ENCODE results near the gene HYAL4. TPM values are rescaled to one million over a fixed set of nuclear protein-coding genes. Genes with fewer than 3 reads are reported as not detected.
A peak's percentile ranks its signal among the peaks of the same experiment; 100 is the strongest.
"Not testable (repeated sequence)": the region's sequence is repeated elsewhere in the genome, so short reads cannot be mapped to it uniquely, and the experiment has no call there.

The HYAL4 gene
- total and polyA plus RNA-seq, 8 donors = 0.78 TPM; not detected in 7

- H3K27me3 ChIP-seq = no peaks in the 10 kb centered on the region
- no peaks in the 10 kb centered on the region for H3K9me3 ChIP-seq
- intact Hi-C loops (cut with DNase I; ENCODE audit: low total_unique reads) = no loop called here
- no peak for DNase-seq
- TF ChIP-seq EP300 (IDR thresholded peaks at IDR 0.05) = no peak
- no peak for TF ChIP-seq CTCF (IDR thresholded peaks at IDR 0.05)
- TF ChIP-seq POLR2AphosphoS5 (IDR thresholded peaks at IDR 0.05) = no peak
- no peak for TF ChIP-seq POLR2A (IDR thresholded peaks at IDR 0.05)
- no peaks in the 10 kb centered on the region for H3K36me3 ChIP-seq
- H3K4me1 ChIP-seq = no peaks in the 10 kb centered on the region
- no peak overlapping the region for H3K4me3 ChIP-seq
- 76 to 96% (median 92%) methylated on average over 2 of the region's 2 CpGs for WGBS, 5 donors
- no peak overlapping the region for H3K27ac ChIP-seq
Observed at GRCh38 chr7:123881300-123881699, 36.3 kb downstream of the HYAL4 start.

- Histone ChIP-seq H3K27me3 (no peaks in the 10 kb centered on the region), H3K9me3 (no peaks in the 10 kb centered on the region), H3K27ac (no peak overlapping the region), H3K4me1 (no peaks in the 10 kb centered on the region), H3K4me3 (no peak overlapping the region), H3K36me3 (no peaks in the 10 kb centered on the region)
- DNase-seq = no peak
- intact Hi-C loops (cut with DNase I; ENCODE audit: low total_unique reads) = no loop called here
- TF ChIP-seq POLR2A (IDR thresholded peaks at IDR 0.05) = no peak
- TF ChIP-seq EP300 (IDR thresholded peaks at IDR 0.05) = no peak
- TF ChIP-seq CTCF (IDR thresholded peaks at IDR 0.05) = no peak
- TF ChIP-seq POLR2AphosphoS5 (IDR thresholded peaks at IDR 0.05) = no peak
Observed at GRCh38 chr7:123883154-123883553, 38.2 kb downstream of the HYAL4 start.

GRCh38 chr7:123888192-123888591 lies 43.2 kb downstream of the HYAL4 start:
- no peak overlapping the region for H3K27ac ChIP-seq
- intact Hi-C loops (cut with DNase I; ENCODE audit: low total_unique reads) = no loop called here
- H3K36me3 ChIP-seq = no peaks in the 10 kb centered on the region
- H3K4me3 ChIP-seq = no peak overlapping the region
- DNase-seq = no peak
- H3K27me3 ChIP-seq = no peaks in the 10 kb centered on the region
- TF ChIP-seq POLR2A (IDR thresholded peaks at IDR 0.05) (no peak), EP300 (IDR thresholded peaks at IDR 0.05) (no peak), POLR2AphosphoS5 (IDR thresholded peaks at IDR 0.05) (no peak), CTCF (IDR thresholded peaks at IDR 0.05) (no peak)
- H3K9me3 ChIP-seq = peaks cover 0 to 20% (median 7%) of the 10 kb centered on the region in 4 donors
- no peaks in the 10 kb centered on the region for H3K4me1 ChIP-seq

- DNase-seq; intact Hi-C loops (cut with DNase I; ENCODE audit: low total_unique reads); H3K36me3 ChIP-seq; H3K4me1 ChIP-seq; H3K27ac ChIP-seq; H3K27me3 ChIP-seq; H3K4me3 ChIP-seq: not testable (repeated sequence)
- H3K9me3 ChIP-seq = peaks cover 0 to 22% (median 15%) of the 10 kb centered on the region in 4 donors
- 87 to 98% (median 96%) methylated on average over 5 to 10 of the region's 10 CpGs for whole genome bisulfite sequencing, 5 donors
Observed at GRCh38 chr7:123894753-123895152, 49.8 kb downstream of the HYAL4 start.

GRCh38 chr7:123901101-123901500 lies 56.1 kb downstream of the HYAL4 start:
- TF ChIP-seq POLR2A (IDR thresholded peaks at IDR 0.05) = no peak
- intact Hi-C loops (cut with DNase I; ENCODE audit: low total_unique reads) = no loop called here
- Histone ChIP-seq H3K4me3 (no peak overlapping the region), H3K27me3 (no peaks in the 10 kb centered on the region), H3K27ac (no peak overlapping the region), H3K36me3 (no peaks in the 10 kb centered on the region), H3K9me3 (peaks cover 0 to 9% (median 1%) of the 10 kb centered on the region in 4 donors), H3K4me1 (no peaks in the 10 kb centered on the region)
- 23 to 57% (median 39%) methylated on average over 1 of the region's 1 CpG for WGBS, 5 donors
- DNase-seq = peak in 1 of 2 donors; percentile 12

- Histone ChIP-seq H3K9me3 (peaks cover 0 to 9% (median 1%) of the 10 kb centered on the region in 4 donors), H3K4me3 (no peak overlapping the region), H3K36me3 (no peaks in the 10 kb centered on the region), H3K27me3 (no peaks in the 10 kb centered on the region), H3K4me1 (no peaks in the 10 kb centered on the region), H3K27ac (no peak overlapping the region)
- TF ChIP-seq POLR2A (IDR thresholded peaks at IDR 0.05) (no peak), POLR2AphosphoS5 (IDR thresholded peaks at IDR 0.05) (no peak), EP300 (IDR thresholded peaks at IDR 0.05) (no peak), CTCF (IDR thresholded peaks at IDR 0.05) (no peak)
- intact Hi-C loops (cut with DNase I; ENCODE audit: low total_unique reads) = no loop called here
- DNase-seq = no peak
Observed at GRCh38 chr7:123905714-123906113, 60.7 kb downstream of the HYAL4 start.
